Stimulated activated naive CD4-positive, alpha-beta T cell treated with Interleukin-2 at 50 U/mL for 16 hours (primary cell): ENCODE results near the gene CLN6.

Source experiments
- DNase-seq: peaks from one replicate; lab custom pipeline; 2025; lab: John Stamatoyannopoulos, UW

The CLN6 gene

DNA sequence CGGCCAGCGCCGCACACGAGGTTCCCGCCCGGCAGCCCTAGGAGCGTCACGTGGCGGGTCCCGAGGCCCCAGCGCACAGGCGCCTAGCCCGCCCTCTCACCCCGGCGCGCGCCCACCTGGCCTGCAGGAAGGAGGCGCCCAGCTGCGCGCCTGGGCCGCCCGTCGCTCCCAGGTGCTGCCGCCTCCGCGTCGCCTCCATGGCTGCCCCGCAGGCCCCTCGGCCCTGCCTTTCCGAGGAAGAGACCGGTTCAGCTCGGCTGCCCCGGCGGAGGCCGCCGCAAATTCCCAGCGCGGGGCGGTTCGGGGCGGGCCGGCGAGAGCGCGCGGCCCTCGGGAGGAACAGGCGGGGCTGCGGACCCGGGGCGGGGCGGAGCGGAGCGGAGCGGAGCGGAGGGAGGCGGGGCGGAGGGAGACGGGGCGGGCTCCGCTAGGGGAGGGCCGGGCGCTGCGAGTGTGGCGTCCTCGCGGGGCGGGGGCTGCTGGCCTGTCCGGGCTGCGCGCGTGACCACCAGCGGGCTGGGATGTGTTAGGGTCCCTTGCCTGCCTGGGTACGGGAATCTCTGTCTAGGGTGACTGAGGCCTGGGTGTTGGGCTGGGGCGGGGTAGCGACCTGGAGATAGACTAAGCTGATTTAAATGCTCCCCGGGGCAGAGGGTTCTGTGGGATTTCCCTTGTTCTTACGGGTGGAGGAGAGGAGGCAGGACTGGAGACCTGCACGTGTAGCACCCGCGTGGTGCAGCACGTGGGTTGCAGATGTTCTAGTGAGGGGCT lies at the start of gene CLN6:
CLN6 (minus strand) TSS at position 343 of the 771 bp plus-strand sequence; CDS start at position 199, 144 bp downstream.
- DNase-seq = peak; percentile 80

GRCh38 chr15:68278595-68279405 lies 49.3 kb upstream of the CLN6 start:
- DNase-seq = no peak

GRCh38 chr15:68278345-68278594 lies 48.7 kb upstream of the CLN6 start:
- DNase-seq = peak; percentile 77

DNA sequence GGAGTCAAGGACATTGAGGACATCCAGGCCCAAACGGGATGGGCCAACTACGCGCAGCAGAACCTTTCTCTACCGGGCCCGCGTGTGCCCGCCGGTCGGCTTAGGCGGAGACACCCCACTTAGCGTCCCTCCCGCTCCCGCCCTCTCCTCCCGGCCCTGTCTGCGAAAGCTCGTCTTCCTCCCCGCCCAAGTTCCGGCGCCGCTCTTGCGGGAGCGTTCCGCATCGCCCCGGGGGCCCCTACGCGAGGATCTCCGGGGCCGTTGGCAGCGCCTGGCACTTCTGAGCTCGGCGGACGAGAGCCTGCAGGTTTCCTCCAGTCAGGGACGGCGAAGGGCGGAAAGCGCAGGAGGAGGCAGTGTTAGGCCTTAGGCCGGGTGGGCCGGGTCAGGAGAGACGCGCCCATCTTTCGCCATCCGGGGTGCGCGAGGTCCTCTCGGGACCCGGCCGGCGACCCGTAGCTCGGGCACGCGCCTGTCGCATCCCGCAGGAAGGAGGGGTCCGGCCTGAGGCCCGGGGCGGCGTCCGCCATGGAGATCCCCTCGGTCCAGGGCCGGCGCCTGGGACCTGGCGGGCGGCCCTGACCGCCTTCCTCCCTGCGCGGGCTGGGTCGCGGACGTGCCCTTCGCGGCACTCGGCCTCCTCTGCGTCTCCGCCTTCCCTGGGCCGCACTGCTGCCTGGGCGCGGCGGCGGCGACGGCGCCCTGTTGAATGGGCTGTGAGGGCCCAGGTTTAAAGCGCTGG lies 48.2 kb upstream of the CLN6 start, which contains the start of gene FEM1B:
FEM1B (plus strand) TSS at position 143 of the 742 bp plus-strand sequence. CDS start 673 bp downstream, outside the sequence.
- peak; percentile 89 for DNase-seq

DNA sequence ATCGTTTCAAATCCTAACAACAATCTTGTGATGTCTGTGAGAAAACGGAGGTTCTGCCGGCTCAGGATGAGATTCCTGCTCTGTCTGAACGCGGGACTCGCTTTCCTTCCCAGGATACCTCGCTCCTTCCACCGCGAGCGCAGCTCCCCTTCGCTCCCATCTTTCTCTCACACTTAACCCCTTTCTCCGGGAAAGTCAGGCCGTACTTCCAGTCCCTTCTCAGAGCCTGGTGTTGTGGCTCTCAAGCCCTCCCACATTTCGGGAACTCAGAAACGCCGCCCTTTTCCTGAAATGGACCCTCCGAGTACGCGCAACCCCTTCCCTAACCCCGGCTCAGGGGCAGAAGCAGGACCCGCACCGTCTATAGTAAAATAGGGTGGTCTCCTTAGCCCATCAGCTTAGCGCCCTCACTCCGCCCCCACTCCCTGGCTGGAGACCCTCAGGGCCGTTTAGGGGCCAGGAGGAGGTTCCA lies 47.6 kb upstream of the CLN6 start:
- no peak for DNase-seq

GRCh38 chr15:68276668-68277067 lies 47.1 kb upstream of the CLN6 start:
- DNase-seq = no peak

- no peak for DNase-seq
These were observed 45.7 kb upstream of the CLN6 start for GRCh38 chr15:68275165-68275746.

- no peak for DNase-seq
These were observed 44.8 kb upstream of the CLN6 start for GRCh38 chr15:68274201-68274848.

DNA sequence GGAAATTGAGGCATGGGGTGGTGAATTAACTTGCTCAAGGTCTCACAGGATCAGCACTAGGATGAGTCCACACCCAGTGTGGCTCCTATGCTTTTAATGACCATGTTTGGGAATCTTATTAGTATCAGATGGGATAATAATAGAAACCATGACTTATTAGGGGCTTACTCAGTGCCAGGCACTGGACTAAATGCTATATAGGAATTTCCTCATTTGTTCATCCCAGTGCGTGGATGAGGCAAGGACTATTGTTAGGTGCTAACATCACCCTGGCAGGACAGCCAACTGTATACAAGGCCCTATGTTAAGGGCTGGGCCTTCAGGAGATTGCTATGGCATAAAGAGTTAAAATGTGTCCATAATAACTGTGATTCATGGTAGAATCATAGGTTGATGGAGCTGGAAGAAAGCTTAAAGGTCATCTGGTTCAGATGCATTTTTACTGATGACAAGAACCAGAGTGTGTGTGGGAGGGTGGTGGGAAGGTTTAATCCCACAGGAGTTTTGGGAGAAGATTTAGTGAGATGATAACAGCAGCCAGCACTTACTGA lies 43.3 kb upstream of the CLN6 start:
- no peak for DNase-seq

GRCh38 chr15:68271854-68272471 lies 42.4 kb upstream of the CLN6 start:
- DNase-seq = no peak

DNA sequence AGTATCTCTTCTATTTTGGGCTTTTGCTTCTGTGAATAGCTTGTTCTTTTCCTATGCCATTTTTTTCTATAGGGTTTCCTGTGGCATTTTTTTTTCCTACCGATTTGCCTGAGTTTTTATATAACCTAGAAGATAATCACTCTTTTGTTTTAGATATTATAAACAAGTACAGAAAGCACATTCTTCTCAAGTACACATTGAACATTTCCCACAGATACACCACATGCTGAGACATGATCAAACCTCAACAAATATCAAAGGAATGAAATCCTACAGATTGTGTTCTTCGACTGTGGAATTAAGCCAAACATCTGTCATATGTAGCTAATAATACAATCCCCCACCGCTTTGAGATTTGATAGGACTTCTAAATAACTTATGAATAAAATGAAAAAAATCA lies 38.9 kb upstream of the CLN6 start:
- DNase-seq = no peak

GRCh38 chr15:68265674-68266073 lies 36.1 kb upstream of the CLN6 start:
- no peak for DNase-seq

DNA sequence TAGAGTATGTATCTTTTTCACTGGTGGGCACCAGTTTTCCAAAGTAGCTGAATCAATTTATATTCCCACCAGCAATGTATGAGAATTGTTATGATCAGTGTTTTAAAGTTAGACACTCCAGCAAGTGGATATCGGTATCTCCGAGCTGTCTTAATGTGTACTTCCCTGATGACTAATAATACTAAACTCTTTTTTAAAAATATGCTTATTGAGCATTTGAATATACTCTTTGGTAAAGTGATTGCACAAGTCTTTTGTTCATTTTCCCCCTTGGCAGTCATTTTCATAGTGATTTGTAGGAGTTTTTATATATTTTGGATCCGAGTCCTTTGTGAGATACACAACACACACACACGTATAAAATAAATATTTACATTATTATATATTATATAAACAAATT lies 35.6 kb upstream of the CLN6 start:
- DNase-seq = no peak

- no peak for DNase-seq
These were observed 34.8 kb upstream of the CLN6 start for GRCh38 chr15:68264282-68264681.

DNA sequence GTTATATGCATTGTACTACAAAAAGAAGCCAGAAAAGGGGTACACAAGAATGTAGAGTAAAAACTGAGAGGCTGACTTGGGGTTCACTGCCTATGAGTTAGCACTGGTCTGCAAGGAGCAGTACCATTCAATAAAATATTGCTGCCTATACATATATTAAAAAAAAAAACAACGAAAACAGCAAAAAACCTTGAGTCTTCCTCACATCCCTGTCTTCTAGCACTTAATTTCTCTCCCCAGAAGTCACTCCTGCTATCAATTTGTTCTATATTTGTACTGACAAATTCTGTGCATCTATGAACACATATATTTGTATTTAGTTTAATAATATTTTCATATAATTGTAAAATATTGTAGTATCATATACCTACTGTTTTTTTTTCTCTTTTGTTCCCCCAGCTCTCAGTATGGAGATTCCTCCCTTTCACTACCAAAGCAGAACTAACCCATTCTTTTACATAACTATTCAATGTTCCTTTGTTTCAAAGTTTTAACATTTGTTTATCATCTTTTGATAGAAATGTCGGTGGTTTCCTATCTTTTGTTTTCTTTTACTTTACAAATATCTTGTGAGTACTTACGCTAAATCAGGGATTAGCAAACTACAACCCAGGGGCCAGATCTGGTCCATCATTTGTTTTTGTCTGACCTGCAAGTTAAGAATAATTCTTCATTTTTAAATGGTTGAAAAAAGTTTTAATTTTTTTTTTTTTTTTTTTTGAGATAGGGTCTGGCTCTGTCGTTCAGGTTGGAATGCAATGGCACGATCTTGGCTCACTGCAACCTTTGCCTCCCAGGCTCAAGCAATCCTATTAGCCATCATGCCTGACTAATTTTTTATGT lies 33.2 kb upstream of the CLN6 start:
- no peak for DNase-seq

- DNase-seq = no peak
These were observed 32.5 kb upstream of the CLN6 start for GRCh38 chr15:68261980-68262379.

DNA sequence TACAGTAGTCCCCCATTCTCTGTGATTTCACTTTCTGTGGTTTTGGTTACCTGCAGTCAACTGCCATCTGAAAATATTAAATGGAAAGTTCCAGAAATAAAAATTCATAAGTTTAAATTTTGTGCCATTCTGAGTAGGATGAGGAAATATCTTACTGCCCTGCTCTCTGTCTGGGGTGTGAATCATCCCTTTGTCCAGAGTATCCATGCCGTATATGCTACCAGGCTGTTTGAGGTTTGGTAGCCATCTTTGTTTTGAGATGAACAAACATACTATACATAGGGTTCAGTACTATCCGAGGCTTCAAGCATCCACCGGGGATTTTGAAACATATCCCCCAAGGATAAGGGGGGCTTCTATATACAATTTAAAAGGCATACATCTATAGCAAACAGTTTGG lies 31.7 kb upstream of the CLN6 start:
- no peak for DNase-seq

GRCh38 chr15:68259883-68260282 lies 30.4 kb upstream of the CLN6 start:
- DNase-seq = no peak

GRCh38 chr15:68258692-68259091 lies 29.2 kb upstream of the CLN6 start:
- no peak for DNase-seq
